H1 (cell line): ENCODE measurements around the gene OST4. TPM values are rescaled to one million over a fixed set of nuclear protein-coding genes. Genes with fewer than 3 reads are reported as not detected.

Source experiments
- SRF ChIP-seq: IDR thresholded peaks from 2 replicates; pipeline ENCODE4 v1.6.1; 2011; ENCODE audit warnings: mild to moderate bottlenecking, low read depth, low read length, moderate library complexity
- polyA plus RNA-seq, 7 experiments: library from polyadenylated mRNA; depleted of rRNA in 3 of 7; stranded (reverse) in 5 of 7; unstranded in 2 of 7; fragments of >200 nt in 5 of 7; fragments of 200-250 nt in 2 of 7; gene quantifications; 1 replicate in 5 of 7; 2 replicates in 1 of 7; 4 replicates in 1 of 7; pipeline versions ENCODE4 v1.2.1 to v1.2.3, GENCODE V29; 2011 to 2013; ENCODE audit warnings: missing spikeins in 2 of 7, mixed read lengths in 2 of 7
- total RNA-seq: library from RNA; stranded (reverse); fragmentation: NEBNext Ultra II Directional; extraction: Animal tissue kit (Norgen Biotek cat#: 25700); gene quantifications from 2 replicates; pipeline ENCODE4 v1.2.1, GENCODE V29; 2021

The OST4 gene
- total and polyA plus RNA-seq, 2 of the 8 experiments (the other 6 are each of a cell fraction or from before 2014, with no cell fraction given): 225 to 865 TPM

- no peak for TF ChIP-seq SRF
These were observed 16.5 kb upstream of the OST4 start (continued) for GRCh38 chr2:27087823-27088410.
